HepG2 (cell line): ENCODE results near the gene SLITRK2. TPM values are rescaled to one million over a fixed set of nuclear protein-coding genes. Genes with fewer than 3 reads are reported as not detected.

Experiments
- ATAC-seq: fragments of 200-7000 bp; cut with Tn5 transposase; 3 replicates; pipeline ENCODE4 v1.9.1; 2020; ENCODE audit warnings: mild to moderate bottlenecking, moderate library complexity
- BruUV-seq: library from RNA; stranded (reverse); fragments of 400-500 nt; replicated peaks from 2 replicates; lab custom pipeline; 2021; lab: Mats Ljungman, UMichigan
- CTCF ChIA-PET: fragments of 300-600 bp; formaldehyde crosslinking; extraction: SDS; loops from one replicate; lab custom pipeline; 2021; ENCODE audit warnings: low total read pairs, inconsistent platforms, low intra/inter-chr PET ratio; lab: Yijun Ruan, JAX
- POLR2A ChIA-PET: fragments of 350-600 bp; sonication (Branson Sonifier 250); formaldehyde crosslinking; loops from one replicate; lab custom pipeline; 2020; ENCODE audit warnings: antibody characterized with exemption, inconsistent platforms; lab: Yijun Ruan, JAX
- DNase-seq: peaks from one replicate; pipeline ENCODE4 v3.0.0-alpha.2; 2015; ENCODE audit warnings: low spot score
- FAIRE-seq: peaks from 3 replicates; lab custom pipeline; 2011; peaks lifted over from hg19 to GRCh38; lab: Jason Lieb, UNC
- H2AFZ ChIP-seq: one replicate; pipeline ENCODE4 v1.6.1; 2011; ENCODE audit warnings: low read length, inconsistent platforms
- H3K27ac ChIP-seq: fragments of 300-600 bp; 3 replicates; pipeline ENCODE4 v1.8.0; 2011; ENCODE audit warnings: mixed run types, mild to moderate bottlenecking, mixed read lengths, low read length, inconsistent platforms; ENCODE audit not compliant: insufficient read depth; ENCODE audit errors: extremely low read length
- H3K27me3 ChIP-seq, 2 experiments: fragments of 200-600 bp in 1 of 2; 2 replicates in 1 of 2; 3 replicates in 1 of 2; pipeline versions ENCODE4 v1.6.0 to v1.8.0; 2011; ENCODE audit warnings: low read length in 2 of 2, mild to moderate bottlenecking in 2 of 2, moderate library complexity in 2 of 2, inconsistent platforms in 1 of 2; ENCODE audit not compliant: insufficient read depth in 2 of 2, control insufficient read depth in 1 of 2
- H3K36me3 ChIP-seq, 2 experiments: fragments of 200-600 bp in 1 of 2; replicated peaks in 1 of 2; 2 replicates in 1 of 2; 3 replicates in 1 of 2; pipeline versions ENCODE4 v1.5.1 to v1.8.0; 2011; ENCODE audit warnings: low read length in 2 of 2, inconsistent platforms in 1 of 2; ENCODE audit not compliant: insufficient read depth in 2 of 2, control insufficient read depth in 1 of 2
- H3K4me1 ChIP-seq: 2 replicates; pipeline ENCODE4 v1.5.1; 2012; ENCODE audit warnings: low read length, inconsistent platforms; ENCODE audit not compliant: insufficient read depth
- H3K4me2 ChIP-seq: 2 replicates; pipeline ENCODE4 v1.6.0; 2011; ENCODE audit warnings: low read depth, low read length, inconsistent platforms
- H3K4me3 ChIP-seq, 3 experiments: fragments of 200-600 bp in 1 of 3; sonication (generic), shearing (Covaris generic) in 1 of 3; replicated peaks in 1 of 3; 2 replicates each; pipeline ENCODE4 v1.5.1; 2011 to 2016; ENCODE audit warnings: low read length in 3 of 3, inconsistent platforms in 2 of 3, low read depth in 2 of 3, mild to moderate bottlenecking in 2 of 3, control low read depth in 1 of 3, mixed read lengths in 1 of 3; ENCODE audit not compliant: insufficient read depth in 1 of 3
- H3K79me2 ChIP-seq: one replicate; pipeline ENCODE4 v1.6.1; 2011; ENCODE audit warnings: low read length, inconsistent platforms; ENCODE audit not compliant: insufficient read depth
- H3K9ac ChIP-seq: 2 replicates; pipeline ENCODE4 v1.6.0; 2011; ENCODE audit warnings: mild to moderate bottlenecking, low read depth, low read length, inconsistent platforms; ENCODE audit not compliant: insufficient read depth
- H3K9me3 ChIP-seq: 2 replicates; pipeline ENCODE4 v1.5.1; 2012; ENCODE audit warnings: mild to moderate bottlenecking, low read length
- H4K20me1 ChIP-seq: 2 replicates; pipeline ENCODE4 v1.6.0; 2011; ENCODE audit warnings: inconsistent platforms, mild to moderate bottlenecking, low read length, moderate library complexity; ENCODE audit not compliant: insufficient read depth
- CREB1 ChIP-seq, 2 experiments: fragments of 450-650 bp in 1 of 2; IDR thresholded peaks; 2 replicates each; pipeline ENCODE4 v1.6.1; 2016 to 2017; ENCODE audit warnings: control low read depth in 1 of 2, mild to moderate bottlenecking in 1 of 2, missing compliant biosample characterization in 1 of 2, missing genetic modification characterization in 1 of 2
- EZH2 ChIP-seq: conservative IDR thresholded peaks from 2 replicates; pipeline ENCODE4 v1.6.1; 2012; ENCODE audit warnings: mild to moderate bottlenecking, low read depth, low read length, moderate library complexity
- JUND ChIP-seq: sonication (generic); formaldehyde crosslinking; IDR thresholded peaks from 2 replicates; pipeline ENCODE4 v1.8.0; 2022; ENCODE audit warnings: mild to moderate bottlenecking, missing genetic modification reagents
- TAF1 ChIP-seq: sonication (generic); formaldehyde crosslinking; IDR thresholded peaks from 2 replicates; pipeline ENCODE4 v1.4.0; 2020; ENCODE audit warnings: missing genetic modification reagents
- ZNF34 ChIP-seq: sonication (generic); formaldehyde crosslinking; IDR thresholded peaks from 2 replicates; pipeline ENCODE4 v1.4.0; 2020; ENCODE audit warnings: mild to moderate bottlenecking, missing genetic modification reagents, borderline replicate concordance
- WGBS: methylation state at CpG from one replicate; pipeline ENCODE4 v1.1.6; 2017; ENCODE audit warnings: low lambda C conversion rate; 5-methylcytosine and 5-hydroxymethylcytosine counted together
- in situ Hi-C: cut with HindIII; loops from 2 replicates; pipeline ENCODE4 v1.10.0; 2017; ENCODE audit warnings: low pct_unique_long_range_greater_than_20kb; ENCODE audit not compliant: extremely low pct_ligation_motif_present
- intact Hi-C: fragments of 100-400 bp; cut with micrococcal nuclease; formaldehyde crosslinking; loops from one replicate; pipeline ENCODE4 v1.10.0; 2022; ENCODE audit not compliant: unreplicated experiment
- polyA plus RNA-seq, 8 experiments: library from polyadenylated mRNA; depleted of rRNA in 3 of 8; stranded (reverse) in 7 of 8; unstranded in 1 of 8; fragments of >200 nt; fragmentation: Illumina TruSeq in 4 of 8; extraction: Trizol in 4 of 8; gene quantifications; 2 replicates each; pipeline versions ENCODE4 v1.2.1 to v1.2.3, GENCODE V29; 2011 to 2016; ENCODE audit warnings: low read depth in 4 of 8, missing spikeins in 1 of 8, mixed read lengths in 1 of 8; ENCODE audit not compliant: insufficient read depth in 1 of 8
- total RNA-seq, 5 experiments: library from RNA; depleted of rRNA; stranded (reverse); fragments of >200 nt; fragmentation: Illumina TruSeq; extraction: Trizol; gene quantifications; 2 replicates each; pipeline ENCODE4 v1.2.3, GENCODE V29; 2016; ENCODE audit warnings: low read depth in 1 of 5
- TF ChIP-seq, protein P1 (sequence below): sonication (generic); formaldehyde crosslinking; IDR thresholded peaks from 2 replicates; pipeline ENCODE4 v1.4.0; 2020; ENCODE audit warnings: missing genetic modification reagents
- TF ChIP-seq, protein P2 (sequence below): sonication (generic); formaldehyde crosslinking; IDR thresholded peaks from 2 replicates; pipeline ENCODE4 v1.5.0; 2020; ENCODE audit warnings: mild to moderate bottlenecking, missing genetic modification reagents
- TF ChIP-seq, protein P3 (sequence below): IDR thresholded peaks from 2 replicates; pipeline ENCODE4 v1.6.1; 2016

Gene SLITRK2
- total and polyA plus RNA-seq, 2 of the 13 experiments (the other 11 are each of a cell fraction or from before 2014, with no cell fraction given), result not detected

DNA sequence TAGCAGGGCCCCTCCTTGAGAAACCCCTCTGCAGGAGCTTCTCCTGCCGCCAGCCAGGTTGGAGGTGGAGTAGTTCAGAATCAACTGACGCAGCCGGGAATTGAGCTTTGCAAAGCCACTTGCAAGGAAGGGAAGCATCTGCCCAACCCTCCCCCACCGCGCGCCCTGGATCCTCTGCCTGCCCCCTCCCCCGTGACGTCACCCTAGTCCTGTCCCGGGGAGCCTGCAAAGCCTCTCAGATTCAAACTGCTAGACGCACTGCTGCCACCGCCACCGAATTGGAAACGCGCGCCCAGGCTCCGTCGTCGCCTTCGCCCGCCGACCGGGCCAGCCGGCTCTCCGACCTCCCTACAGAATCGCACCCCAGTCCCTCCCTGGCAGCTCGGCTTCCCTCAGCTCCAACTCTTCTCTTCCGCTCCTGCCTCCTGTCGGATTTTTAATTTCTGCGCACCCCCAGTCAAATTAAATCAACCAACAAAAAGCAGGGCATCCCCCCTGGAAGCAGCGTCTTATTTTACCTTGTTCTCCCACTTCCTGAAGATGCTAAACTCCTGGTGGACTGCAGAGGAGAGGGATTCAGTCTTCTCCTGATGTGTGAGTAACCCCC is 3.8 kb downstream of the SLITRK2 start:
- BruUV-seq, result no TSS peak
- Histone ChIP-seq H3K27me3 (no peaks in the 10 kb centered on the region), H3K4me2 (no peak overlapping the region), H3K9me3 (no peaks in the 10 kb centered on the region), H3K27ac (no peak overlapping the region), H3K9ac (no peak overlapping the region), H3K4me1 (no peaks in the 10 kb centered on the region), H3K79me2 (no peaks in the 10 kb centered on the region), H3K36me3 (no peaks in the 10 kb centered on the region), H2AFZ (no peak overlapping the region), H4K20me1 (no peaks in the 10 kb centered on the region), H3K4me3 (no peak overlapping the region)
- in situ Hi-C loops, result no loop called here
- CTCF ChIA-PET, result no interaction called here
- FAIRE-seq, result no peak
- no peak for DNase-seq
- 10% methylated on average over 4 of the region's 30 CpGs for WGBS
- POLR2A ChIA-PET, result no interaction called here
- no peak for ATAC-seq
- no peak for TF ChIP-seq JUND
- peak; percentile 80 for TF ChIP-seq CREB1 (IDR thresholded peaks at IDR 0.05)
- TF ChIP-seq CREB1 (CRISPR knock-in tag; IDR thresholded peaks at IDR 0.05), result no peak
- intact Hi-C loops, result no loop called here

DNA sequence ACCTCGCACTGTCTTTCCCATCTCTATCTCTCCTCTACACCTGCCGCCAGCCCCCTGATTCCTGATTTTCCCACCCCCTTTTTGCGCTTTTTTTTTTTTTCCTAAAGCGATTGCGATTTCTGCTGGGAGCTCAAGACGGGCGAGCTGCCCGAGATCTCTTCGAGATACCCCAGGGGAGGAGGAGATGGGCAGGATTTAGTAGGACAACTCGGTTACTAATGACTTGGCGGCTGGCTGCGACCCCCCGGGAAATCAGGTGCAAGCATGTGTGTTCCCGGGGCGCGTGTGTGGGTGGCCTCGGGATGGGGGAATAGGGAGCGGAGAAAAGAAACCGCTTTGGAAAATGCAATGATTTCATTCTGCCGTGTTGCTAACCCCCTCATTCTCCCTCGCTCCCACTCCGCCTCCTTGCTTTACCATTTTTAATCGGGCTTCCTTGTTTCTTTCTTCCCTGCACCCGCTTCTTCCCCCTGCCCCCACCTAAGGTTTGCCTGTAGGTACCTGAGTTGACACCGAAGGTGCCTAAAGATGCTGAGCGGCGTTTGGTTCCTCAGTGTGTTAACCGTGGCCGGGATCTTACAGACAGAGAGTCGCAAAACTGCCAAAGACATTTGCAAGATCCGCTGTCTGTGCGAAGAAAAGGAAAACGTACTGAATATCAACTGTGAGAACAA is 4.4 kb downstream of the SLITRK2 start:
- intact Hi-C loops, result no loop called here
- Histone ChIP-seq H3K27me3 (no peaks in the 10 kb centered on the region), H2AFZ (no peak overlapping the region), H3K27ac (no peak overlapping the region), H3K9me3 (no peaks in the 10 kb centered on the region), H4K20me1 (no peaks in the 10 kb centered on the region), H3K4me2 (no peak overlapping the region), H3K9ac (no peak overlapping the region), H3K4me3 (no peak overlapping the region), H3K79me2 (no peaks in the 10 kb centered on the region), H3K4me1 (no peaks in the 10 kb centered on the region), H3K36me3 (no peaks in the 10 kb centered on the region)
- CTCF ChIA-PET, result no interaction called here
- no peak for DNase-seq
- no TSS peak for BruUV-seq
- no peak for ATAC-seq
- 43% methylated on average over 33 of the region's 33 CpGs for WGBS
- in situ Hi-C loops, result no loop called here
- FAIRE-seq, result no peak
- POLR2A ChIA-PET, result no interaction called here
- TF ChIP-seq TAF1 (CRISPR knock-in tag), result no peak
- no peak for TF ChIP-seq CREB1 (IDR thresholded peaks at IDR 0.05)
- no peak for TF ChIP-seq CREB1 (CRISPR knock-in tag; IDR thresholded peaks at IDR 0.05)
- TF ChIP-seq, protein P1, sequence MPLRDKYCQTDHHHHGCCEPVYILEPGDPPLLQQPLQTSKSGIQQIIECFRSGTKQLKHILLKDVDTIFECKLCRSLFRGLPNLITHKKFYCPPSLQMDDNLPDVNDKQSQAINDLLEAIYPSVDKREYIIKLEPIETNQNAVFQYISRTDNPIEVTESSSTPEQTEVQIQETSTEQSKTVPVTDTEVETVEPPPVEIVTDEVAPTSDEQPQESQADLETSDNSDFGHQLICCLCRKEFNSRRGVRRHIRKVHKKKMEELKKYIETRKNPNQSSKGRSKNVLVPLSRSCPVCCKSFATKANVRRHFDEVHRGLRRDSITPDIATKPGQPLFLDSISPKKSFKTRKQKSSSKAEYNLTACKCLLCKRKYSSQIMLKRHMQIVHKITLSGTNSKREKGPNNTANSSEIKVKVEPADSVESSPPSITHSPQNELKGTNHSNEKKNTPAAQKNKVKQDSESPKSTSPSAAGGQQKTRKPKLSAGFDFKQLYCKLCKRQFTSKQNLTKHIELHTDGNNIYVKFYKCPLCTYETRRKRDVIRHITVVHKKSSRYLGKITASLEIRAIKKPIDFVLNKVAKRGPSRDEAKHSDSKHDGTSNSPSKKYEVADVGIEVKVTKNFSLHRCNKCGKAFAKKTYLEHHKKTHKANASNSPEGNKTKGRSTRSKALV (CRISPR knock-in tag), result no peak
- no peak for TF ChIP-seq ZNF34 (CRISPR knock-in tag)
- TF ChIP-seq, protein P2, sequence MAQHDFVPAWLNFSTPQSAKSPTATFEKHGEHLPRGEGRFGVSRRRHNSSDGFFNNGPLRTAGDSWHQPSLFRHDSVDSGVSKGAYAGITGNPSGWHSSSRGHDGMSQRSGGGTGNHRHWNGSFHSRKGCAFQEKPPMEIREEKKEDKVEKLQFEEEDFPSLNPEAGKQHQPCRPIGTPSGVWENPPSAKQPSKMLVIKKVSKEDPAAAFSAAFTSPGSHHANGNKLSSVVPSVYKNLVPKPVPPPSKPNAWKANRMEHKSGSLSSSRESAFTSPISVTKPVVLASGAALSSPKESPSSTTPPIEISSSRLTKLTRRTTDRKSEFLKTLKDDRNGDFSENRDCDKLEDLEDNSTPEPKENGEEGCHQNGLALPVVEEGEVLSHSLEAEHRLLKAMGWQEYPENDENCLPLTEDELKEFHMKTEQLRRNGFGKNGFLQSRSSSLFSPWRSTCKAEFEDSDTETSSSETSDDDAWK (CRISPR knock-in tag), result no peak
- TF ChIP-seq, protein P3, sequence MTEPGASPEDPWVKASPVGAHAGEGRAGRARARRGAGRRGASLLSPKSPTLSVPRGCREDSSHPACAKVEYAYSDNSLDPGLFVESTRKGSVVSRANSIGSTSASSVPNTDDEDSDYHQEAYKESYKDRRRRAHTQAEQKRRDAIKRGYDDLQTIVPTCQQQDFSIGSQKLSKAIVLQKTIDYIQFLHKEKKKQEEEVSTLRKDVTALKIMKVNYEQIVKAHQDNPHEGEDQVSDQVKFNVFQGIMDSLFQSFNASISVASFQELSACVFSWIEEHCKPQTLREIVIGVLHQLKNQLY (CRISPR knock-in tag), result no peak
- TF ChIP-seq JUND, result no peak
- no peak for TF ChIP-seq EZH2
